ENCODE measurements around the gene SOD2. TPM values are rescaled to one million over a fixed set of nuclear protein-coding genes. Genes with fewer than 3 reads are reported as not detected.
"Not testable (repeated sequence)": the region's sequence is repeated elsewhere in the genome, so short reads cannot be mapped to it uniquely, and the experiment has no call there.

SOD2 gene
- total and polyA plus RNA-seq, 2 donors (not counting 1 experiment from before 2014, with no cell fraction given): 66.0 to 94.7 TPM

DNA sequence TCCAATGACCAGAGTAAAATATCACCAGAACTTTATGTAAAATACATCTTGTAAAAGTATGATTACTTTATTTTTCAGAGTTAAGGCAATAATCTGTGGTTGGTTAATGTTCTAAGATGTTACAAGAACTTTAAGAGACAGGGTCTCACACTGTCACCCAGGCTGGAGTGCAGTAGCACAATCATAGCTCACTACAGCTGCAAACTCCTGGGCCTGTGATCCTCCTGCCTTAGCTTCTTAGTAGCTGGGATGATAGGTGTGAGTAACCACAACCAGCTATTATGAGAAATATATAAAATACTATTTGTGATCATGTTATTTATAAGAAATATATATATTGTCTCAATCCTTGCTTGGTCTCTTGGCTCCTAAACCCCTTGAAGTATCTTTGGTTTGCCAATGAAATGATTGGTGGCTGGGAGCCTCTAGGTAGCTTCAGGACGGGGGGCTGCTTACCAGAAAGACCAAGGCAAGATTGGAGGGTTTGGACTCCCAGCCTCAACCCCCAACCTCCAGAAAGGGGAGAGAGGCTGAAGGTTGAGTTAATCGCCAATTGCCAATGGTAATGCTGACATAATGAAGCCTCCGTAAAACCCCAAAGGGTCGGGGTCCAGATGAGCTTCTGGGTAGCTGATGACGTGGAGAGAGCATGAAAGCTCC, 15.4 kb downstream of the SOD2 start:
- Histone ChIP-seq H2AFZ (ENCODE audit: insufficient read depth, low read depth, low read length, poor library complexity, severe bottlenecking) (no peak overlapping the region), H3K4me1 (ENCODE audit: control insufficient read depth in 2 of 2, insufficient read depth in 2 of 2, low read length in 2 of 2) (no peaks in the 10 kb centered on the region), H3K27me3 (replicated peaks in 1 of 4; ENCODE audit: control extremely low read depth in 1 of 4, control insufficient read depth in 3 of 4, insufficient read depth in 4 of 4, low read length in 3 of 4) (no peaks in the 10 kb centered on the region), H3K9me3 (ENCODE audit: control extremely low read depth in 1 of 3, control insufficient read depth in 2 of 3, insufficient read depth in 1 of 3, low read length in 2 of 3) (no peaks in the 10 kb centered on the region), H3K79me2 (ENCODE audit: control insufficient read depth, insufficient read depth, low read length) (no peaks in the 10 kb centered on the region), H3K9ac (ENCODE audit: low read length) (no peak overlapping the region), H3K27ac (ENCODE audit: low read length in 2 of 2) (no peak overlapping the region), H3K4me2 (replicated peaks; ENCODE audit: low read depth, low read length, poor library complexity, severe bottlenecking) (no peak overlapping the region), H3K36me3 (replicated peaks in 1 of 2; ENCODE audit: control extremely low read depth in 1 of 2, control insufficient read depth in 1 of 2, extremely low read depth in 1 of 2, insufficient read depth in 2 of 2, low read length in 1 of 2) (peaks cover 16 to 21% of the 10 kb centered on the region in 2 experiments), H4K20me1 (ENCODE audit: control insufficient read depth, insufficient read depth, low read length, poor library complexity, severe bottlenecking) (peaks cover 6% of the 10 kb centered on the region), H3K4me3 (ENCODE audit: control extremely low read depth in 1 of 5, extremely low read depth in 1 of 5, insufficient read depth in 1 of 5, low read depth in 2 of 5, low read length in 4 of 5) (no peak overlapping the region)
- no peak for ATAC-seq (ENCODE audit: low read depth)
- Mint-ChIP-seq H3K9me3 (ENCODE audit: insufficient read depth) (no peaks in the 10 kb centered on the region), H3K4me1 (peaks cover 1% of the 10 kb centered on the region), H3K4me3 (no peak overlapping the region), H3K27ac (no peak overlapping the region), H3K27me3 (no peaks in the 10 kb centered on the region)
- ChIA-PET CTCF (interaction anchor here (1.0 kb wide), 1 partner anchor 23 kb away, joined by 4 read pairs; no protein-coding TSS in a partner anchor), POLR2A (no interaction called here)
- DNase-seq: no peak
- TF ChIP-seq, protein P1, sequence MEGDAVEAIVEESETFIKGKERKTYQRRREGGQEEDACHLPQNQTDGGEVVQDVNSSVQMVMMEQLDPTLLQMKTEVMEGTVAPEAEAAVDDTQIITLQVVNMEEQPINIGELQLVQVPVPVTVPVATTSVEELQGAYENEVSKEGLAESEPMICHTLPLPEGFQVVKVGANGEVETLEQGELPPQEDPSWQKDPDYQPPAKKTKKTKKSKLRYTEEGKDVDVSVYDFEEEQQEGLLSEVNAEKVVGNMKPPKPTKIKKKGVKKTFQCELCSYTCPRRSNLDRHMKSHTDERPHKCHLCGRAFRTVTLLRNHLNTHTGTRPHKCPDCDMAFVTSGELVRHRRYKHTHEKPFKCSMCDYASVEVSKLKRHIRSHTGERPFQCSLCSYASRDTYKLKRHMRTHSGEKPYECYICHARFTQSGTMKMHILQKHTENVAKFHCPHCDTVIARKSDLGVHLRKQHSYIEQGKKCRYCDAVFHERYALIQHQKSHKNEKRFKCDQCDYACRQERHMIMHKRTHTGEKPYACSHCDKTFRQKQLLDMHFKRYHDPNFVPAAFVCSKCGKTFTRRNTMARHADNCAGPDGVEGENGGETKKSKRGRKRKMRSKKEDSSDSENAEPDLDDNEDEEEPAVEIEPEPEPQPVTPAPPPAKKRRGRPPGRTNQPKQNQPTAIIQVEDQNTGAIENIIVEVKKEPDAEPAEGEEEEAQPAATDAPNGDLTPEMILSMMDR (IDR thresholded peaks at IDR 0.05): no peak
- no peak for TF ChIP-seq EZH2 (IDR thresholded peaks at IDR 0.05; ENCODE audit: borderline replicate concordance, insufficient read depth, low read depth, low read length, poor library complexity, severe bottlenecking)
- intact Hi-C loops (cut with micrococcal nuclease): no loop called here
- WGBS (ENCODE audit: insufficient coverage): 100% methylated on average over 1 of the region's 5 CpGs

DNA sequence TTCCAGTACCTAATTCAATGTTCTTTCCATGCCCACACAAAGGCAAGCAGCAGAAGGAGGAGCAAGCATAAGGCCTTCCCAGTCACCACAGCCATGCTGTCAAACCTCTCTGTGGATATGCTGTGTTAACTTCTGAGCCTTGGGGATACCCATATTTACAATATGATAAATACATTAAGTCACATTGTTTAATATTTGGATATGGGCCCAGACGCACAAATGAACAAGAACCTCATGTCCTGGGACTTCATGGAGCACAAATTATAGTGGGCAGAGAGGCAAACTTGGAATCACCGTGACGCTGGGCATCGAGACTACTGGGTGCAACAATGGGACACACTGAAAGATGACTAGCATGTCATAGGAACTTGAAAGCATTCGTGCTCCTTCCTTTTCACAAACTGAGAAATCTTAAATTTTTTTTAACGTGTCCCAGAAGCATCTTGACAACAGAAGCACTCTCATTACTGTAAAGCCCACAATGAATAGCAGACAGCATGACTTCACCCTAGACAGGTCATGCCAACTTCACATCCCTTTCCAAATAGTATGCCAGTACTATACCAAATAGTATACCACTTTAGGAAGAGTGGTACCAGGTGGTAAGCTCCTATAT, 16.0 kb downstream of the SOD2 start:
- WGBS (ENCODE audit: insufficient coverage): 88% methylated on average over 5 of the region's 6 CpGs
- no peaks in the 10 kb centered on the region for H3K9me3 Mint-ChIP-seq (ENCODE audit: insufficient read depth)
- Histone ChIP-seq H3K9ac (ENCODE audit: low read length) (no peak overlapping the region), H3K27ac (ENCODE audit: low read length in 2 of 2) (no peak overlapping the region), H3K27me3 (replicated peaks in 1 of 4; ENCODE audit: control extremely low read depth in 1 of 4, control insufficient read depth in 3 of 4, insufficient read depth in 4 of 4, low read length in 3 of 4) (no peaks in the 10 kb centered on the region), H3K36me3 (replicated peaks in 1 of 2; ENCODE audit: control extremely low read depth in 1 of 2, control insufficient read depth in 1 of 2, extremely low read depth in 1 of 2, insufficient read depth in 2 of 2, low read length in 1 of 2) (peaks cover 12 to 16% of the 10 kb centered on the region in 2 experiments), H3K9me3 (ENCODE audit: control extremely low read depth in 1 of 3, control insufficient read depth in 2 of 3, insufficient read depth in 1 of 3, low read length in 2 of 3) (no peaks in the 10 kb centered on the region), H4K20me1 (ENCODE audit: control insufficient read depth, insufficient read depth, low read length, poor library complexity, severe bottlenecking) (peaks cover 6% of the 10 kb centered on the region), H3K79me2 (ENCODE audit: control insufficient read depth, insufficient read depth, low read length) (no peaks in the 10 kb centered on the region), H3K4me2 (replicated peaks; ENCODE audit: low read depth, low read length, poor library complexity, severe bottlenecking) (no peak overlapping the region), H2AFZ (ENCODE audit: insufficient read depth, low read depth, low read length, poor library complexity, severe bottlenecking) (no peak overlapping the region), H3K4me1 (ENCODE audit: control insufficient read depth in 2 of 2, insufficient read depth in 2 of 2, low read length in 2 of 2) (no peaks in the 10 kb centered on the region), H3K4me3 (ENCODE audit: control extremely low read depth in 1 of 5, extremely low read depth in 1 of 5, insufficient read depth in 1 of 5, low read depth in 2 of 5, low read length in 4 of 5) (no peak overlapping the region)
- no peak overlapping the region for H3K27ac Mint-ChIP-seq
- CTCF ChIA-PET: interaction anchor here (1.0 kb wide), 1 partner anchor 22 kb away, joined by 4 read pairs; no protein-coding TSS in a partner anchor
- TF ChIP-seq, protein P1 (IDR thresholded peaks at IDR 0.05): no peak
- no peak for TF ChIP-seq EZH2 (IDR thresholded peaks at IDR 0.05; ENCODE audit: borderline replicate concordance, insufficient read depth, low read depth, low read length, poor library complexity, severe bottlenecking)
- no peaks in the 10 kb centered on the region for H3K27me3 Mint-ChIP-seq
- no peak for DNase-seq
- no peak for ATAC-seq (ENCODE audit: low read depth)
- intact Hi-C loops (cut with micrococcal nuclease): no loop called here
- POLR2A ChIA-PET: no interaction called here
- H3K4me1 Mint-ChIP-seq: peaks cover 1% of the 10 kb centered on the region
- no peak overlapping the region for H3K4me3 Mint-ChIP-seq

DNA sequence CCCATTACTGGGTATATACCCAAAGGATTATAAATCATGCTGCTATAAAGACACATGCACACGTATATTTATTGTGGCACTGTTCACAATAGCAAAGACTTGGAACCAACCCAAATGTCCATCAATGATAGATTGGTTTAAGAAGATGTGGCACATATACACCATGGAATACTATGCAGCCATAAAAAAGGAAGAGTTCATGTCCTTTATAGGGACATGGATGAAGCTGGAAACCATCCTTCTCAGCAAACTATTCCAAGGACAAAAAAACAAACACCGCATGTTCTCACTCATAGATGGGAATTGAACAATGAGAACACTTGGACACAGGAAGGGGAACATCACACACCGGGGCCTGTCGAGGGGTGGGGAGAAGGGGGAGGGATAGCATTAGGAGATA, 16.8 kb downstream of the SOD2 start:
- H3K27me3 Mint-ChIP-seq; POLR2A ChIA-PET; H3K9me3 ChIP-seq (ENCODE audit: control extremely low read depth in 1 of 3, control insufficient read depth in 2 of 3, insufficient read depth in 1 of 3, low read length in 2 of 3); H3K4me3 Mint-ChIP-seq; H2AFZ ChIP-seq (ENCODE audit: insufficient read depth, low read depth, low read length, poor library complexity, severe bottlenecking); H3K9ac ChIP-seq (ENCODE audit: low read length); H3K4me1 ChIP-seq (ENCODE audit: control insufficient read depth in 2 of 2, insufficient read depth in 2 of 2, low read length in 2 of 2); H3K4me1 Mint-ChIP-seq; H3K27me3 ChIP-seq (replicated peaks in 1 of 4; ENCODE audit: control extremely low read depth in 1 of 4, control insufficient read depth in 3 of 4, insufficient read depth in 4 of 4, low read length in 3 of 4); H4K20me1 ChIP-seq (ENCODE audit: control insufficient read depth, insufficient read depth, low read length, poor library complexity, severe bottlenecking); H3K9me3 Mint-ChIP-seq (ENCODE audit: insufficient read depth); ATAC-seq (ENCODE audit: low read depth); H3K4me3 ChIP-seq (ENCODE audit: control extremely low read depth in 1 of 5, extremely low read depth in 1 of 5, insufficient read depth in 1 of 5, low read depth in 2 of 5, low read length in 4 of 5); CTCF ChIA-PET; H3K36me3 ChIP-seq (replicated peaks in 1 of 2; ENCODE audit: control extremely low read depth in 1 of 2, control insufficient read depth in 1 of 2, extremely low read depth in 1 of 2, insufficient read depth in 2 of 2, low read length in 1 of 2); H3K27ac ChIP-seq (ENCODE audit: low read length in 2 of 2); H3K79me2 ChIP-seq (ENCODE audit: control insufficient read depth, insufficient read depth, low read length); H3K4me2 ChIP-seq (replicated peaks; ENCODE audit: low read depth, low read length, poor library complexity, severe bottlenecking); intact Hi-C loops (cut with micrococcal nuclease); DNase-seq; H3K27ac Mint-ChIP-seq: not testable (repeated sequence)
- WGBS (ENCODE audit: insufficient coverage): no CpG with 5 or more reads among the region's 4 CpGs

Measured in B cell (primary cell).